Mammary epithelial cell (primary cell): ENCODE data around the gene ATP8A1.

ENCODE experiments used
- EZH2 ChIP-seq: IDR thresholded peaks from 2 replicates; pipeline ENCODE4 v1.6.1; 2012; ENCODE audit warnings: low read length, inconsistent platforms, borderline replicate concordance
- TF ChIP-seq, protein P1 (sequence below), 2 donors: IDR thresholded peaks in 1 of 2; conservative IDR thresholded peaks in 1 of 2; 2 replicates each; pipeline ENCODE4 v1.5.1; 2011 to 2012; ENCODE audit warnings: inconsistent platforms in 2 of 2, low read length in 2 of 2, mild to moderate bottlenecking in 2 of 2, control low read depth in 1 of 2, low read depth in 1 of 2; ENCODE audit not compliant: insufficient read depth in 1 of 2; ENCODE audit errors: extremely low read depth in 1 of 2

- no peak for TF ChIP-seq EZH2
- TF ChIP-seq, protein P1, sequence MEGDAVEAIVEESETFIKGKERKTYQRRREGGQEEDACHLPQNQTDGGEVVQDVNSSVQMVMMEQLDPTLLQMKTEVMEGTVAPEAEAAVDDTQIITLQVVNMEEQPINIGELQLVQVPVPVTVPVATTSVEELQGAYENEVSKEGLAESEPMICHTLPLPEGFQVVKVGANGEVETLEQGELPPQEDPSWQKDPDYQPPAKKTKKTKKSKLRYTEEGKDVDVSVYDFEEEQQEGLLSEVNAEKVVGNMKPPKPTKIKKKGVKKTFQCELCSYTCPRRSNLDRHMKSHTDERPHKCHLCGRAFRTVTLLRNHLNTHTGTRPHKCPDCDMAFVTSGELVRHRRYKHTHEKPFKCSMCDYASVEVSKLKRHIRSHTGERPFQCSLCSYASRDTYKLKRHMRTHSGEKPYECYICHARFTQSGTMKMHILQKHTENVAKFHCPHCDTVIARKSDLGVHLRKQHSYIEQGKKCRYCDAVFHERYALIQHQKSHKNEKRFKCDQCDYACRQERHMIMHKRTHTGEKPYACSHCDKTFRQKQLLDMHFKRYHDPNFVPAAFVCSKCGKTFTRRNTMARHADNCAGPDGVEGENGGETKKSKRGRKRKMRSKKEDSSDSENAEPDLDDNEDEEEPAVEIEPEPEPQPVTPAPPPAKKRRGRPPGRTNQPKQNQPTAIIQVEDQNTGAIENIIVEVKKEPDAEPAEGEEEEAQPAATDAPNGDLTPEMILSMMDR (conservative IDR thresholded peaks at IDR 0.05 in 1 of 2, IDR thresholded peaks at IDR 0.05 in 1 of 2; ENCODE audit: extremely low read depth in 1 of 2, insufficient read depth in 1 of 2, low read depth in 1 of 2, low read length in 2 of 2) = no peak
These were observed 143.0 kb downstream of the ATP8A1 start for GRCh38 chr4:42513748-42514492.
